NB4 (cell line): ENCODE results near the gene KRTAP10-2.
"Not testable (repeated sequence)": the region's sequence is repeated elsewhere in the genome, so short reads cannot be mapped to it uniquely, and the experiment has no call there.

Experiments used
- DNase-seq: peaks from one replicate; pipeline ENCODE4 v3.0.0; 2010; ENCODE audit warnings: low read depth
- H3K4me3 ChIP-seq: one replicate; pipeline ENCODE4 v1.5.1; 2011; ENCODE audit warnings: mild to moderate bottlenecking, low read depth, low read length, moderate library complexity
- MYC ChIP-seq: IDR thresholded peaks from 2 replicates; pipeline ENCODE4 v1.6.1; 2011; ENCODE audit warnings: low read depth, low read length
- POLR2A ChIP-seq: IDR thresholded peaks from 2 replicates; pipeline ENCODE4 v1.6.1; 2011; ENCODE audit warnings: mild to moderate bottlenecking; ENCODE audit not compliant: insufficient read length; ENCODE audit errors: extremely low read depth
- TF ChIP-seq, protein P1 (sequence below): IDR thresholded peaks from one replicate; pipeline ENCODE4 v1.5.1; 2012; ENCODE audit warnings: low read depth, low read length
- TF ChIP-seq, protein P2 (sequence below): IDR thresholded peaks from 2 replicates; pipeline ENCODE4 v1.6.1; 2011; ENCODE audit warnings: low read depth, low read length

KRTAP10-2 gene

DNA sequence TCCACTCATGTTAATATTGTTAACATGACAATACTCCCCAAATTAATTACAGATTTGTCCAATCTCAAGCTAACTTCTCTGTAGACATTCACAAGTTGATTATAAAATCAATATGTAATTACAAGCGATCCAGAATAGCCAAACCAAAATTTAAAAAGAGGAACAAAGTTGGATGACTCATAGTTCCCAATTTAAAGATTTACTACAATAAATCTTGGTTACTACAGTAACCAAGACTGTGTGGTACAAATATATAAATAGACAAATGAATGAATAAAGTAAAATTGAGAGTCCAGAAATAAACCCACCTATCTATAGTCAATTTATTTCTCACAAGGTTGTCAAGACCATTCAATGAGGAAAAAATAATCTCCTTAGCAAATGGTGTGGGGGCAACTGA lies 15.1 kb upstream of the KRTAP10-2 start:
- TF ChIP-seq, protein P1, sequence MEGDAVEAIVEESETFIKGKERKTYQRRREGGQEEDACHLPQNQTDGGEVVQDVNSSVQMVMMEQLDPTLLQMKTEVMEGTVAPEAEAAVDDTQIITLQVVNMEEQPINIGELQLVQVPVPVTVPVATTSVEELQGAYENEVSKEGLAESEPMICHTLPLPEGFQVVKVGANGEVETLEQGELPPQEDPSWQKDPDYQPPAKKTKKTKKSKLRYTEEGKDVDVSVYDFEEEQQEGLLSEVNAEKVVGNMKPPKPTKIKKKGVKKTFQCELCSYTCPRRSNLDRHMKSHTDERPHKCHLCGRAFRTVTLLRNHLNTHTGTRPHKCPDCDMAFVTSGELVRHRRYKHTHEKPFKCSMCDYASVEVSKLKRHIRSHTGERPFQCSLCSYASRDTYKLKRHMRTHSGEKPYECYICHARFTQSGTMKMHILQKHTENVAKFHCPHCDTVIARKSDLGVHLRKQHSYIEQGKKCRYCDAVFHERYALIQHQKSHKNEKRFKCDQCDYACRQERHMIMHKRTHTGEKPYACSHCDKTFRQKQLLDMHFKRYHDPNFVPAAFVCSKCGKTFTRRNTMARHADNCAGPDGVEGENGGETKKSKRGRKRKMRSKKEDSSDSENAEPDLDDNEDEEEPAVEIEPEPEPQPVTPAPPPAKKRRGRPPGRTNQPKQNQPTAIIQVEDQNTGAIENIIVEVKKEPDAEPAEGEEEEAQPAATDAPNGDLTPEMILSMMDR = no peak
- TF ChIP-seq POLR2A (no peak), MYC (no peak)
- TF ChIP-seq, protein P2, sequence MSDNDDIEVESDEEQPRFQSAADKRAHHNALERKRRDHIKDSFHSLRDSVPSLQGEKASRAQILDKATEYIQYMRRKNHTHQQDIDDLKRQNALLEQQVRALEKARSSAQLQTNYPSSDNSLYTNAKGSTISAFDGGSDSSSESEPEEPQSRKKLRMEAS = no peak
- peak; percentile 58 for DNase-seq
- no peak overlapping the region for H3K4me3 ChIP-seq

DNA sequence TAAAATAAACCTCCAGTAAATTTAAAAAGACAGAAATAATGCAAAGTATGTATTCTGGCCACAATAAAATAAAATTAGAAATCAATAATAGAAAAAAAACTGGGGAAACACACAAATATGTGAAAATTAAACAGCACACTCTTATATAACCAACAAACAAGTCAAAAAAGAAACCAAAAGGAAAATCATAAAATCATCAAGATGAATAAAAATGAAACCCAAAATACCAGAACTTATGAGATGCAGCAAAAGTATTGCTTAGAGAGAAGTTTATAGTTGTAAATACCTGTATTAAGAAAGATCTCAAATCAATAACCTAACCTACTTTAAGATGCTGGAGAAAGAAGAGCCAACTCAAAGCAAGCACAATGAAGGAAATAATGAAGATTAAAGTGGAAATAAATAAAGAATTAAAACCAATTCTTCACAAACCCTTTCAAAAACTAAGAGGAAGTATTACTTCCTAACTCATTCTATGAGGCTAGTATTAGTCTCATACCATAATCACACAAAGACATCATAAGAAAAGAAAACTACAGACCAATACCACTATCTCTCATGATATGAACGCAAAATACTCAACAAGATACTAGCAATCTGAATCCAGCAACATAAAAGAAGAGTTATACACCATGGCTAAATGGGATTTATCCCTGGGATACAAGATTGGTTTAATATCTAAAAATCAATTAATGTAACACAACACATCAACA lies 13.7 kb upstream of the KRTAP10-2 start:
- no peak for DNase-seq
- no peak for TF ChIP-seq MYC
- TF ChIP-seq POLR2A = no peak
- TF ChIP-seq, protein P1 = no peak
- TF ChIP-seq, protein P2 = no peak
- no peak overlapping the region for H3K4me3 ChIP-seq

DNA sequence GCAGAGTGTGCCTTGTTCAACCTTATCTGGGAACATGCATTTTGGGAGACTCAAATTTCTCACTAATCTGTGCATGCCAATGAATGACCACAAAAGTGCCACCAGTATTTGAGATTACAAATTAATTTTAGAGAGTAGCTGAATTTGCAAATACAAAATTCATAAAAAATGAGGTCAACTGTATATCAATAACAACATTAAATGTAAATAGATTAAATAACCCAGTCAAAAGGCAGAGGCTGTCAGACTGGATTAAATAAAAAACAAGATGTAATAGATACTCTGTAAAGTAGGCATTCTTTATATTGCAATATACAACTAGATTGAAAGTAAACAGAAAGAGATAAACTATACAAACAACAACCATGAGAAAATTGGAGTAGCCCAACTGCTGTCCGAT lies 12.8 kb upstream of the KRTAP10-2 start:
- TF ChIP-seq POLR2A = no peak
- TF ChIP-seq MYC = no peak
- TF ChIP-seq, protein P2 = no peak
- TF ChIP-seq, protein P1 = no peak
- H3K4me3 ChIP-seq = no peak overlapping the region
- DNase-seq = no peak

DNA sequence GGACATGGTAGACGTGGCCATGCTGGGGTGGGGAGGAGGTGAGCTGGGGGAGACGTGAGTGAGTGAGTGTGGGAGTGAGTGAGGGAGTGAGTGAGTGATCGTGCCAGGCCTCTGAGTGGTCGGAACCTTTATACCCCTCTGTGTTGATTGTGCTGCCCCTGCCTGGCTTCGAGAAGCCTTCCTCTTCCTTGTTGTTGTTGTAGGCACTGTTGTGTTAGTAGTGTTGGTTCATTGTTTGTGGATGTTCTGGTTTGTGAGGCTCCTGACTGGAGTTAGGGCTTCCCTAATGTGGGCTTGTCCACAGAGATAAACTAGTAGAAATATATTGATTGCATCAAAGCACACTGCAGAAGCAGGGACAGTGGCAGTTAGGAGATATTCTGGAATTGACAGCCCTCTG lies 7.4 kb upstream of the KRTAP10-2 start, which contains the start of gene KRTAP10-3:
Gene KRTAP10-3 (minus strand): TSS at position 101 of the 400 bp plus-strand sequence. CDS start 80 bp downstream, at position 21.
- no peak for DNase-seq
- H3K4me3 ChIP-seq = no peak within 1 kb of the TSS
- TF ChIP-seq MYC (no peak), POLR2A (no peak)
- TF ChIP-seq, protein P1 = no peak
- TF ChIP-seq, protein P2 = no peak

DNA sequence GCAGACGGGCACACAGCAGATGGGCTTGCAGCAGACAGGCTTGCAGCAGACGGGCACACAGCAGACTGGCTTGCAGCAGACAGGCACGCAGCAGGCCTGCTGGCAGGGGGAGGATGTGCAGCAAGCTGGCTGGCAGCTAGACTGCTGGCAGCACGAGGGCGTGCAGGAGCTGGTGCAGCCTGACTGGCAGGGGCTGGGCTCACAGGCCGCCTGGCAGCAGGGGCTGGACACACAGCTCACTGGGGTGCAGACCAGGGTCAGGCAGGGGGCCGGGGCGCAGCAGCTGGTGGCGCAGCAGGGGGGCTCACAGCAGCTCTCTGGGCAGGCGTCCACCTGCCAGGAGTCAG lies 7.0 kb upstream of the KRTAP10-2 start:
- DNase-seq = not testable (repeated sequence)

DNA sequence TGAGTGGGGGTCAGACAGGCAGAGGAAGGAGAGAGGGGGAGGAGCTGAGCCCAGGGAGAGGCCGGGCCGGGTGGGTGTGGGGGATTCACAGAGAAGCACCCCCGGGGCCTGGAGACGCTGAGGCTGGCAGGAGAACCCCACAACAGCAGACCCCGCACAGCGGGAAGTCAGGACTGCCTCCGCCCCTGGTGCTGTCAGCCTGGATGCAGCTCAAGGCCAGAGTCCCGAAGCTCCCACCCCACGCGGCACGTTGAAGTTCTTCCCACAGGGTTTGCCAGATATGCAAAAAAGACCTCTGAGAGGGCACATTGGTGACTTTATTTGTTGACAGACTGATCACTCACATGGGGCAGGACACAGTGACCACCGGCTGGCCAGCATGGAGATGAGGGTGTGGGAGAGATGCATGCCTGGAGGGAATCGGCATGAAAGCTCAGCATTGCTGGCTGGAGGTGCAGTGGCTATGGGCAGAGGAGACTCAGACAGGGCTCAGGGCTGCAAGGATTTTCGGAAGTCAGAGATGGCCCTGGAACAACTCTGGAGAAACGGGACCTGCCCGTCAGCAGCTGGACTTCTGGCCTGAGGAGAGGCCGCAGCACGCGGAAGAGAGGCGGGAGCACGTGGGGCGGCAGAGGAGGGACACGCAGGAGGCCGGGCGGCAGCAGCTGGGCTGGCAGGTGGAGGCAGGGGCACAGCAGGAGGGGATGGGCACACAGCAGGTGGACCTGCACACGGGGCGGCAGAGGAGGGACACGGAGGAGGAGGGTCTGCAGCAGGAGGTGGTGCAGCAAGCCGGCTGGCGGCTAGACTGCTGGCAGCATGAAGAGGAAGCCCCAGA lies 6.4 kb upstream of the KRTAP10-2 start:
- no peak overlapping the region for H3K4me3 ChIP-seq
- TF ChIP-seq POLR2A = no peak
- no peak for TF ChIP-seq MYC
- TF ChIP-seq, protein P1 = no peak
- TF ChIP-seq, protein P2 = no peak
- DNase-seq = no peak

More for the DNA sequence above, 7.0 kb upstream of the KRTAP10-2 start:
- not testable (repeated sequence) for H3K4me3 ChIP-seq
